Transverse colon (tissue), 4 donors: Measurements from ENCODE around the gene ENTPD1. TPM values are rescaled to one million over a fixed set of nuclear protein-coding genes. Genes with fewer than 3 reads are reported as not detected.

ENCODE experiments used
- DNase-seq: peaks from one replicate; pipeline ENCODE4 v3.0.0-alpha.2; 2019
- H3K27ac ChIP-seq, 4 donors: fragments of 200-600 bp; sonication (generic); 2 replicates each; pipeline ENCODE4 v1.5.1; 2016 to 2018; ENCODE audit warnings: inconsistent platforms in 4 of 4
- H3K27me3 ChIP-seq: fragments of 200-600 bp; sonication (generic); 2 replicates; pipeline ENCODE4 v1.5.1; 2017; ENCODE audit warnings: inconsistent platforms
- H3K36me3 ChIP-seq, 4 donors: fragments of 200-600 bp; sonication (generic); 2 replicates each; pipeline ENCODE4 v1.5.1; 2017 to 2019; ENCODE audit warnings: inconsistent platforms in 4 of 4
- H3K4me1 ChIP-seq, 4 donors: fragments of 200-600 bp; sonication (generic); 2 replicates each; pipeline ENCODE4 v1.5.1; 2017 to 2020; ENCODE audit warnings: inconsistent platforms in 4 of 4
- H3K4me3 ChIP-seq, 4 donors: fragments of 200-600 bp; sonication (generic); 1 replicate in 1 of 4; 2 replicates in 3 of 4; pipeline versions ENCODE4 v1.5.1 to v1.6.1; 2017 to 2019; ENCODE audit warnings: inconsistent platforms in 4 of 4
- H3K9me3 ChIP-seq, 2 donors: fragments of 200-600 bp; sonication (generic); 2 replicates each; pipeline ENCODE4 v1.5.1; 2017 to 2019; ENCODE audit warnings: inconsistent platforms in 2 of 2
- EP300 ChIP-seq: sonication (generic); formaldehyde crosslinking; IDR thresholded peaks from one replicate; pipeline ENCODE4 v1.6.1; 2017; ENCODE audit warnings: antibody characterized with exemption, low read depth
- POLR2A ChIP-seq: fragments of 450-650 bp; IDR thresholded peaks from one replicate; pipeline ENCODE4 v1.6.1; 2016; ENCODE audit warnings: antibody characterized with exemption, mild to moderate bottlenecking, moderate library complexity
- POLR2AphosphoS5 ChIP-seq, 3 donors: sonication (generic); formaldehyde crosslinking; IDR thresholded peaks; one replicate each; pipeline ENCODE4 v1.6.1; 2016; ENCODE audit warnings: antibody characterized with exemption in 3 of 3
- WGBS, 2 donors: methylation state at CpG; one replicate each; pipeline ENCODE4 v1.1.5; 2018; ENCODE audit warnings: low coverage in 1 of 2; 5-methylcytosine and 5-hydroxymethylcytosine counted together
- in situ Hi-C, 4 donors: fragments of 200-750 bp; cut with MboI; loops; one replicate each; pipeline versions ENCODE4 v1.15.0 to v1.15.1; 2017; ENCODE audit warnings: low sequenced_read_pairs in 3 of 4, low pct_ligation_motif_present in 1 of 4, low pct_unique_long_range_greater_than_20kb in 1 of 4
- intact Hi-C: fragments of 100-400 bp; cut with DNase I; formaldehyde crosslinking; loops from one replicate; pipeline ENCODE4 v1.15.1; 2023; ENCODE audit warnings: low total_unique reads
- total RNA-seq, 4 donors: library from RNA; depleted of rRNA; stranded (reverse); fragments of >200 nt; gene quantifications; one replicate each; pipeline ENCODE4 v1.1.0, GENCODE V29; 2016
- TF ChIP-seq, protein P1 (sequence below), 5 experiments: fragments of 200-600 bp in 3 of 5; fragments of 450-650 bp in 2 of 5; sonication (generic) in 3 of 5; IDR thresholded peaks; 1 replicate in 2 of 5; 2 replicates in 3 of 5; pipeline ENCODE4 v1.5.1; 2016 to 2017; ENCODE audit warnings: antibody characterized with exemption in 5 of 5, inconsistent platforms in 3 of 5, mild to moderate bottlenecking in 2 of 5, moderate library complexity in 1 of 5

The ENTPD1 gene
- total RNA-seq, 4 donors from 2014 or later = 5.1 to 35.6 (median 11.0) TPM

- in situ Hi-C loops = no loop called here
- Histone ChIP-seq H3K4me1 (peaks cover 0 to 23% (median 2%) of the 10 kb centered on the region in 4 donors), H3K27me3 (no peaks in the 10 kb centered on the region), H3K9me3 (no peaks in the 10 kb centered on the region), H3K4me3 (no peak overlapping the region), H3K27ac (peak overlapping the region in 3 of 4 donors; percentile 8 to 35 (median 18)), H3K36me3 (no peaks in the 10 kb centered on the region)
- no peak for DNase-seq
- TF ChIP-seq POLR2AphosphoS5 (IDR thresholded peaks at IDR 0.05) = no peak
- TF ChIP-seq, protein P1, sequence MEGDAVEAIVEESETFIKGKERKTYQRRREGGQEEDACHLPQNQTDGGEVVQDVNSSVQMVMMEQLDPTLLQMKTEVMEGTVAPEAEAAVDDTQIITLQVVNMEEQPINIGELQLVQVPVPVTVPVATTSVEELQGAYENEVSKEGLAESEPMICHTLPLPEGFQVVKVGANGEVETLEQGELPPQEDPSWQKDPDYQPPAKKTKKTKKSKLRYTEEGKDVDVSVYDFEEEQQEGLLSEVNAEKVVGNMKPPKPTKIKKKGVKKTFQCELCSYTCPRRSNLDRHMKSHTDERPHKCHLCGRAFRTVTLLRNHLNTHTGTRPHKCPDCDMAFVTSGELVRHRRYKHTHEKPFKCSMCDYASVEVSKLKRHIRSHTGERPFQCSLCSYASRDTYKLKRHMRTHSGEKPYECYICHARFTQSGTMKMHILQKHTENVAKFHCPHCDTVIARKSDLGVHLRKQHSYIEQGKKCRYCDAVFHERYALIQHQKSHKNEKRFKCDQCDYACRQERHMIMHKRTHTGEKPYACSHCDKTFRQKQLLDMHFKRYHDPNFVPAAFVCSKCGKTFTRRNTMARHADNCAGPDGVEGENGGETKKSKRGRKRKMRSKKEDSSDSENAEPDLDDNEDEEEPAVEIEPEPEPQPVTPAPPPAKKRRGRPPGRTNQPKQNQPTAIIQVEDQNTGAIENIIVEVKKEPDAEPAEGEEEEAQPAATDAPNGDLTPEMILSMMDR (IDR thresholded peaks at IDR 0.05) = no peak
- TF ChIP-seq POLR2A = no peak
- no peak for TF ChIP-seq EP300
- 56 to 68% methylated on average over 2 to 3 of the region's 3 CpGs for WGBS, 2 donors
- intact Hi-C loops = no loop called here
Observed at GRCh38 chr10:95783741-95784140, 27.8 kb downstream of the ENTPD1 start.

DNA sequence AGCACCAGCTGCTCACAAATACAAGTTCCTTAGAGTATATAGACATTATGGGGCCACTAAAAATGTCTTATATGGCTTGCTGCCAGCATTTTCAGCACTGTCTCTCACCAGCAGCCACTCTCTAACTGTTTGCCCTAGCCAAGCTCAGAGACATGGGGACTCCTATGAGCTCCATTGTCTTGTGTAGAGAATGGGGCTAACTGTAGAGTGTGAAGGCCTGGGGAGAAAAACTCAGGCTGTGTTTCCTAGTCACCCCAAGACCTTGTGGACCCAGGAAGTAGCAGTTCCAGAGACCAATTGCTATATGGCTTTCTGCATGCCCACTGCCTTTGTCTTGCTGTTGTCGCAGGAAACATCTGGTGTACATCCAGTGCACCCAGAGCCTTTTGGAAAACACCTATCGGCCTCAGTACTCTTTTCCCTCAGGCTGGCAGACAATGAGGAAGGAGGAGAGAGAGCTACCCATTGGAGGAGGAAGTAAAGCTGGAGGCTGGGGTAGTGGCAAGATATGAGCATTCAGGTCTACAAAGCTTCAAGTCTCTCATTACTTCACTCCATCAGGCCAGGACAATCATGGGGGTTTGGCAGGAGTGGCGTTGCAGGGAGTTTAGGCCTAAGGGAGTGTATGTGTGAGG, 28.4 kb downstream of the ENTPD1 start:
- DNase-seq = no peak
- no peaks in the 10 kb centered on the region for H3K9me3 ChIP-seq
- in situ Hi-C loops = no loop called here
- no peak for TF ChIP-seq EP300
- TF ChIP-seq, protein P1 (IDR thresholded peaks at IDR 0.05) = no peak
- no peak for TF ChIP-seq POLR2A
- TF ChIP-seq POLR2AphosphoS5 (IDR thresholded peaks at IDR 0.05) = no peak
- H3K36me3 ChIP-seq = no peaks in the 10 kb centered on the region
- H3K4me3 ChIP-seq = no peak overlapping the region
- H3K27me3 ChIP-seq = no peaks in the 10 kb centered on the region
- intact Hi-C loops = no loop called here
- H3K27ac ChIP-seq = peak overlapping the region; percentile 18 to 52 (median 40)
- 88 to 89% methylated on average over 1 to 3 of the region's 3 CpGs for WGBS, 2 donors
- peaks cover 0 to 24% (median 2%) of the 10 kb centered on the region in 4 donors for H3K4me1 ChIP-seq

DNA sequence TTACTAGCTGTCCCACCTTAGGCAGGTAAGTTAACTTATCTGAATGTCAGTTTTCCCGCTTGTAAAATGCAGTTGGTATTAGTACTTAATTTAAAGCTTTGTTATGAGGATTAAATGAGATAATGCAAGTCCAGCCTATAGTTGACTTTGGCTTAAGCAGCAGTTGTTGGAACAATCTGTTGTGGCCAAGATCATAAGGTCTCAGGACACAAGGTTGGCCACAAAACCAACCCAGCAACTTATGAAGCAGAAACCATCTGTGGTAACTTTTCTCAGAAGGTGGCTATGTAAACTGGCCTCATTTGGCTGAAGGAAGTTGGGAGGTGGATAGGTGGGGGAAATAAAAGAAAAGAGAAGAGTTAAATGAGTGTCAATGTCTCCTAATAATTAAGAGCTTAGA, 29.4 kb downstream of the ENTPD1 start:
- intact Hi-C loops (no loop called here), in situ Hi-C loops (no loop called here)
- no peaks in the 10 kb centered on the region for H3K27me3 ChIP-seq
- no peak overlapping the region for H3K4me3 ChIP-seq
- H3K36me3 ChIP-seq = no peaks in the 10 kb centered on the region
- H3K4me1 ChIP-seq = peaks cover 0 to 24% (median 2%) of the 10 kb centered on the region in 4 donors
- no peak for TF ChIP-seq POLR2A
- TF ChIP-seq, protein P1 (IDR thresholded peaks at IDR 0.05) = no peak
- TF ChIP-seq EP300 = no peak
- no peak for TF ChIP-seq POLR2AphosphoS5 (IDR thresholded peaks at IDR 0.05)
- H3K9me3 ChIP-seq = no peaks in the 10 kb centered on the region
- peak overlapping the region in 2 of 4 donors; percentile 35 to 45 for H3K27ac ChIP-seq
- no peak for DNase-seq
- 86 to 100% methylated on average over 1 of the region's 1 CpG for WGBS, 2 donors

DNA sequence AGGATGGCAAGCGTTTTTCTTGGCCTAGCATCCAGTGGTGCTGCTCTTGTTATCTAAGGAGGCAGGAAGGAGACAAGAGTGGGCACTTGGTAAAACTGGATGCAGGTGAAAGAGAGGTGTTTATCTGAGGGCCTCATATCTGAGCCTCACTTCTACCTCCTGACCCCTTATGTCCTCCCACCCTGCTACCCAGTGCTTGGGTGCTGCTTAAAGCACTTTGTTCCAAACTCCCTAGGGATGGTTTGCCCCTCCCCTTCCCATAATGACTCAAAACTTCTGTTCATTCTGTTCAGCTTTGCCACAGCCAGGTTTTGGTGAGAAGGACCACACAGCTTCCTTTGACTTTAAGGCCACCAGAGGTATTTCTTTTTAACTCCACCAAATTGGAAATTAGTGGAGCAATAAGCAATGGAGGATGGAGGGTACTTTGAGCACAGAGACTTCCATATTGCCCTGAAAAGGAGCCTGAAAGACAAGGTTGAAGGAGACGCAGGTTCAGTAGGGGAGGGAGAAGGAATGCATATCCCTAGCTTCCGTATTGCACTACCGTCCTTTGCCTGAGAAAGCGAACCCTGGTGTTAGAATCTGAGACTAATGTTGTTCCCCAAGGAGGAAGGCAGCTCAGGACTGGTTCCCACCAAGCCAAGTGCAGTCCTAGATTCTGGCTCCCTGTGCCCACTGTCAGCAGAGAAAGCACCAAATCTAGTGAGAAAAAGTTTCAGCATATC, 30.1 kb downstream of the ENTPD1 start:
- no peaks in the 10 kb centered on the region for H3K9me3 ChIP-seq
- no peak for DNase-seq
- TF ChIP-seq, protein P1 (IDR thresholded peaks at IDR 0.05) = no peak
- no peak for TF ChIP-seq EP300
- H3K36me3 ChIP-seq = no peaks in the 10 kb centered on the region
- H3K4me3 ChIP-seq = no peak overlapping the region
- peak overlapping the region in 2 of 4 donors; percentile 10 to 15 for H3K27ac ChIP-seq
- no peaks in the 10 kb centered on the region for H3K27me3 ChIP-seq
- in situ Hi-C loops = no loop called here
- intact Hi-C loops = no loop called here
- 79% methylated on average over 5 of the region's 5 CpGs; no CpG with 5 or more reads in 1 of the 2 donors for WGBS, 2 donors
- H3K4me1 ChIP-seq = peaks cover 0 to 24% (median 2%) of the 10 kb centered on the region in 4 donors
